DOHH2 (cell line): ENCODE results near the gene FXN.

Experiments used
- EZH2phosphoT487 ChIP-seq: fragments of 200-600 bp; sonication (generic); IDR thresholded peaks from 2 replicates; pipeline ENCODE4 v1.6.1; 2017; ENCODE audit warnings: borderline replicate concordance, mild to moderate bottlenecking, antibody characterized with exemption, low read length, moderate library complexity, mixed read lengths
- TF ChIP-seq, protein P1 (sequence below): fragments of 200-600 bp; sonication (generic); IDR thresholded peaks from one replicate; pipeline ENCODE4 v1.5.1; 2014; ENCODE audit warnings: antibody characterized with exemption, mild to moderate bottlenecking, low read depth, low read length; ENCODE audit not compliant: poor library complexity, severe bottlenecking

DNA sequence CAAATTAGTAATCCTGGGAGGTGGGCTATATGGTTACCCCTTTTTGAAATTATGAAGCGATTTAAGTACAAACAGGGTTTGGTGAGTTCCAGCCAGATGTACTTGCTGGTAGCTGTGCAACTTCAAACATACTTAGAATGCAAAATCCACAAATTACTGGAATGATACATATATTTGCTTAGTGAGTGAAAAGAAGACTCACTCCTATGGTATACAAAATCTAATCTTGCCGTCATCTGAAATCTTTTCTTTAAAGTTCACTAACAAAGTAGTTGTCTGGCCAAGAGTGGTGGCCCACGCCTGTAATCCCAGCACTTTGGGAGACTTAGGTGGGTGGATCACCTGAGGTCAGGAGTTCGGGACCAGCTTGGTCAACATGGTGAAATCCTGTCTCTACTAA, 73.6 kb downstream of the FXN start:
- TF ChIP-seq, protein P1, sequence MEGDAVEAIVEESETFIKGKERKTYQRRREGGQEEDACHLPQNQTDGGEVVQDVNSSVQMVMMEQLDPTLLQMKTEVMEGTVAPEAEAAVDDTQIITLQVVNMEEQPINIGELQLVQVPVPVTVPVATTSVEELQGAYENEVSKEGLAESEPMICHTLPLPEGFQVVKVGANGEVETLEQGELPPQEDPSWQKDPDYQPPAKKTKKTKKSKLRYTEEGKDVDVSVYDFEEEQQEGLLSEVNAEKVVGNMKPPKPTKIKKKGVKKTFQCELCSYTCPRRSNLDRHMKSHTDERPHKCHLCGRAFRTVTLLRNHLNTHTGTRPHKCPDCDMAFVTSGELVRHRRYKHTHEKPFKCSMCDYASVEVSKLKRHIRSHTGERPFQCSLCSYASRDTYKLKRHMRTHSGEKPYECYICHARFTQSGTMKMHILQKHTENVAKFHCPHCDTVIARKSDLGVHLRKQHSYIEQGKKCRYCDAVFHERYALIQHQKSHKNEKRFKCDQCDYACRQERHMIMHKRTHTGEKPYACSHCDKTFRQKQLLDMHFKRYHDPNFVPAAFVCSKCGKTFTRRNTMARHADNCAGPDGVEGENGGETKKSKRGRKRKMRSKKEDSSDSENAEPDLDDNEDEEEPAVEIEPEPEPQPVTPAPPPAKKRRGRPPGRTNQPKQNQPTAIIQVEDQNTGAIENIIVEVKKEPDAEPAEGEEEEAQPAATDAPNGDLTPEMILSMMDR: no peak
- TF ChIP-seq EZH2phosphoT487: no peak
